Measurements from ENCODE around the gene COLQ. TPM values are rescaled to one million over a fixed set of nuclear protein-coding genes. Genes with fewer than 3 reads are reported as not detected.

The COLQ gene
- total RNA-seq, 2 experiments from 2014 or later: 3.3 to 4.3 TPM

DNA sequence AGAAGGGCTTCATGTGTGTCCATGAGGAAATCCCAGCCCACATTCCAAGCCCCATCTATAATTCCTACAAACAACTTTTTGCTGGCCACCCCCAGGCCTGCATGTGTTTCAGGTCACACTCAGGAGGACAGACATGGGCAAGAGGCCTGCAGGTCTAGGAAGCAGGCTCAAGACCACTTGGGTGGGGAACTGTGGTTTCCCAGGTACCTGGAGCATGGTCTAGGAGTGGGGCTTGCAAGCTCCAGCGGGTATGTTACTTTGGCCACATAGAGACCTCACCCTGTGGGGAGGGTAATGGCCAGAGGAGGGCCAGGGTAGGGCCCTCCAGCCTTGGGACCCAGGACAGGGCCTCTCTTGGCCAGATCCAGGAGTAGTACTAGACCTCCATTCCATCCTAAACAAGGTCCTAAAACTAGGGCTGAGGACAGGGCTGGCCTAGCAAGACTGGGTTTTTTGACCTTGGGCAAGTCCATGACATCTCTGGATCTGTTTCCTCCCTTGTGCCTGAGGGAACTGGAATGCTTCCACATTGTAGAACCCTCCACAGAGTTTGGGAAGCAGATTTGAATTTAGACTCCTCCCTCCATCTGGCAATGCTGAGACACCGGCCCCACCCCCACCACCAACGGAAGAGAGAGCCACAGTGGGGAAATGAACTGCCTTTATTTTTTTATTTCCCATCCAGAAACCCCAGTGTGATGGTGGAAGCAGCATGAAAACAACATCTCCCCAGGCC, 71.8 kb downstream of the COLQ start:
- CTCF ChIA-PET: interaction anchor here (1.6 kb wide), 1 partner anchor 19 kb away, joined by 3 read pairs; no protein-coding TSS in a partner anchor
- peaks cover 2% of the 10 kb centered on the region for H3K4me1 Mint-ChIP-seq

GRCh38 chr3:15443826-15444524, 77.5 kb downstream of the COLQ start:
- Mint-ChIP-seq H3K27me3 (no peaks in the 10 kb centered on the region), H3K4me1 (peaks cover 21% of the 10 kb centered on the region), H3K27ac (no peak overlapping the region), H3K9me3 (no peaks in the 10 kb centered on the region), H3K36me3 (ENCODE audit: low read depth) (peaks cover 55% of the 10 kb centered on the region), H3K4me3 (no peak overlapping the region)
- DNase-seq: no peak
- ChIA-PET POLR2A (interaction anchor here (0.8 kb wide), 1 partner anchor 850 kb away, joined by 3 read pairs; no protein-coding TSS in a partner anchor), CTCF (interaction anchor here (0.8 to 1.0 kb wide), 2 partner anchors 14 to 186 kb away, joined by 5 read pairs; no protein-coding TSS in a partner anchor)

More for the DNA sequence above, 71.8 kb downstream of the COLQ start:
- H3K36me3 Mint-ChIP-seq (ENCODE audit: low read depth): peaks cover 12% of the 10 kb centered on the region
- H3K4me3 Mint-ChIP-seq: no peak overlapping the region
- H3K27me3 Mint-ChIP-seq: no peaks in the 10 kb centered on the region
- DNase-seq: no peak
- POLR2A ChIA-PET: no interaction called here
- no peak overlapping the region for H3K27ac Mint-ChIP-seq
- H3K9me3 Mint-ChIP-seq: no peaks in the 10 kb centered on the region

GRCh38 chr3:15440891-15441290, 80.6 kb downstream of the COLQ start:
- Mint-ChIP-seq H3K36me3 (ENCODE audit: low read depth) (peaks cover 84% of the 10 kb centered on the region), H3K4me3 (no peak overlapping the region), H3K9me3 (no peaks in the 10 kb centered on the region), H3K27ac (no peak overlapping the region), H3K4me1 (peaks cover 23% of the 10 kb centered on the region), H3K27me3 (no peaks in the 10 kb centered on the region)
- no peak for DNase-seq
- ChIA-PET CTCF (interaction anchor here (1.4 kb wide), 1 partner anchor 10 kb away, joined by 3 read pairs; no protein-coding TSS in a partner anchor), POLR2A (no interaction called here)

- no peaks in the 10 kb centered on the region for H3K9me3 Mint-ChIP-seq
- H3K27me3 Mint-ChIP-seq: no peaks in the 10 kb centered on the region
- H3K4me3 Mint-ChIP-seq: no peak overlapping the region
- no peak overlapping the region for H3K27ac Mint-ChIP-seq
- peaks cover 84% of the 10 kb centered on the region for H3K36me3 Mint-ChIP-seq (ENCODE audit: low read depth)
- H3K4me1 Mint-ChIP-seq: peaks cover 23% of the 10 kb centered on the region
- ChIA-PET CTCF (interaction anchor here (1.0 to 1.2 kb wide), 2 partner anchors 9 to 13 kb away, joined by 4 to 6 read pairs; no protein-coding TSS in a partner anchor), POLR2A (no interaction called here)
- no peak for DNase-seq
Measured at GRCh38 chr3:15439476-15439875, 82.0 kb downstream of the COLQ start.

- no peak overlapping the region for H3K4me3 Mint-ChIP-seq
- no peak overlapping the region for H3K27ac Mint-ChIP-seq
- ChIA-PET CTCF (interaction anchor here (1.0 to 1.2 kb wide), 2 partner anchors 8 to 13 kb away, joined by 4 to 6 read pairs; no protein-coding TSS in a partner anchor), POLR2A (no interaction called here)
- H3K27me3 Mint-ChIP-seq: no peaks in the 10 kb centered on the region
- peaks cover 88% of the 10 kb centered on the region for H3K36me3 Mint-ChIP-seq (ENCODE audit: low read depth)
- H3K4me1 Mint-ChIP-seq: peaks cover 23% of the 10 kb centered on the region
- no peak for DNase-seq
- H3K9me3 Mint-ChIP-seq: no peaks in the 10 kb centered on the region
Measured at GRCh38 chr3:15438983-15439382, 82.5 kb downstream of the COLQ start.

DNA sequence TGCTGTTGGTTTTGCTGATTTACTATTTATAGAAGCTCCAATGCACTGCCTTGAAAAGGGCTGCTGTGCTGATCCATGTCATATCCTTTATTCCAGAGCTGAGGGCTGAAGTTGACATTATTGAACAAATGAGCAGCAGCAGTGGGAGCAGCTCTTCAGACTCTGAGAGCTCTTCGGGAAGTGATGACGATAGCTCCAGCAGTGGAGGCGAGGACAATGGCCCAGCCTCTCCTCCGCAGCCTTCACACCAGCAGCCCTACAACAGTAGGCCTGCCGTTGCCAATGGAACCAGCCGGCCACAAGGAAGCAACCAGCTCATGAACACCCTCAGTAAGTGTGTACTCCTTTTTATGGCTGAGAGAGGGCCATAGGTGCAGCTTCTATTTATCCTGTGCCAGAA, 85.3 kb downstream of the COLQ start:
- DNase-seq: no peak
- ChIA-PET POLR2A (no interaction called here), CTCF (interaction anchor here (1.3 kb wide), 1 partner anchor 26 kb away, joined by 4 read pairs; no protein-coding TSS in a partner anchor)
- peaks cover 79% of the 10 kb centered on the region for H3K36me3 Mint-ChIP-seq (ENCODE audit: low read depth)
- H3K4me3 Mint-ChIP-seq: no peak overlapping the region
- no peaks in the 10 kb centered on the region for H3K9me3 Mint-ChIP-seq
- peaks cover 33% of the 10 kb centered on the region for H3K4me1 Mint-ChIP-seq
- H3K27ac Mint-ChIP-seq: peak overlapping the region; percentile 69
- no peaks in the 10 kb centered on the region for H3K27me3 Mint-ChIP-seq

DNA sequence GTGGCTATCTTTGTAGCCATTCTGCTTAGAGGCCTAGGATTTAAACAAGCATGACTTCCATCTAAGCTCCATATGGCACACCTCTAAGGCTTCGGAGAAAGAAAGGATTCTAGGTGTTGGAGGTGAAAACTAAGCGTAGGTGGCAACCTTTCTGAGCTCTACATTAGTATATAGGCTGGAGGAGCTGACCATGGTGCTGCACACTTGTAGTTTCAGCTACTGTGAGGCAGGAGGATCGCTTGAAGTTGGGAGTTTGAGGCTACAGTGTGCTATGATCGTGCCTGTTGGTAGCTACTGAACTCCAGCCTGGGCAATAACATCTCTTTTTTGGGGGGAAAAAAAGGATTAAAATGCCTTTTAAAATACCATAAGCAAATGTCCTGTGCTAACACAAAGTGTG, 86.8 kb downstream of the COLQ start:
- POLR2A ChIA-PET: no interaction called here
- Mint-ChIP-seq H3K4me3 (no peak overlapping the region), H3K4me1 (peaks cover 32% of the 10 kb centered on the region), H3K36me3 (ENCODE audit: low read depth) (peaks cover 71% of the 10 kb centered on the region), H3K27me3 (no peaks in the 10 kb centered on the region), H3K27ac (no peak overlapping the region), H3K9me3 (no peaks in the 10 kb centered on the region)
- DNase-seq: no peak
- CTCF ChIA-PET: interaction anchor here (1.0 to 1.8 kb wide), 3 partner anchors 10 to 13 kb away, joined by 3 to 5 read pairs (median 3); no protein-coding TSS in a partner anchor

- no peak overlapping the region for H3K4me3 Mint-ChIP-seq
- DNase-seq: no peak
- ChIA-PET CTCF (interaction anchor here (0.9 to 1.8 kb wide), 3 partner anchors 9 to 181 kb away, joined by 3 to 5 read pairs (median 4); no protein-coding TSS in a partner anchor), POLR2A (no interaction called here)
- no peak overlapping the region for H3K27ac Mint-ChIP-seq
- H3K36me3 Mint-ChIP-seq (ENCODE audit: low read depth): peaks cover 68% of the 10 kb centered on the region
- no peaks in the 10 kb centered on the region for H3K9me3 Mint-ChIP-seq
- H3K4me1 Mint-ChIP-seq: peaks cover 33% of the 10 kb centered on the region
- H3K27me3 Mint-ChIP-seq: no peaks in the 10 kb centered on the region
Measured at GRCh38 chr3:15433531-15433930, 88.0 kb downstream of the COLQ start.

DNA sequence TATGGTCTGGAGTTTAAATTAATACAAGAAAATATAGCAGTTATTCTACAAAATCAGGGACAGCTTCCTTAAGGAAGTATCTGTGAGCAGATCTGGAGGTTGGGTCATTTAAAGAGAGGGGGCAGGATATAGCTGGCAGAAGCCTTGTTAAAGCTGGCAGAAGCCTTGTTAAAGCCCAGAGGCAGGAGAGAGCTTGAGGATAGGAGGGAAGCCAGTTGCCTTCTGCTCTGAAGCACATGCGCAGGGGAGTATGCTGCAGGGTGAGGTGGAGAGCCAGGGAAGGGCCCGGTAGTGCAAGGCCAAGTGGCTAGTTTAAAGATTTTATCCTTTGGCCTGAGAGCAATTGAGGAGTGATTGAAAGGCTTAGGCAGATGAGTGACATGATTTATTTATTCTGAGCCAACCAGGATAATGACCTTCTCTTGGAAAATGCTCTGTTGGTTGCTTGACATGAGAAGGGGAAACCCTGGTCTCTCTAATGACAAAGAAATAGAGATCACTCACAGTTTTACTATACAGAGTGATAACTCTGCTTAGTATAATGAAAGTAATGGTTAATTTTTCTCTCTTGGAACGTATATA, 90.2 kb downstream of the COLQ start:
- Mint-ChIP-seq H3K27me3 (no peaks in the 10 kb centered on the region), H3K4me1 (peaks cover 43% of the 10 kb centered on the region), H3K27ac (no peak overlapping the region), H3K36me3 (ENCODE audit: low read depth) (peaks cover 60% of the 10 kb centered on the region), H3K9me3 (no peaks in the 10 kb centered on the region), H3K4me3 (no peak overlapping the region)
- CTCF ChIA-PET: interaction anchor here (0.6 to 1.6 kb wide), 8 partner anchors 8 to 228 kb away, joined by 3 to 8 read pairs (median 3); partner anchors contain the start of gene CAPN7
- POLR2A ChIA-PET: no interaction called here
- no peak for DNase-seq

DNA sequence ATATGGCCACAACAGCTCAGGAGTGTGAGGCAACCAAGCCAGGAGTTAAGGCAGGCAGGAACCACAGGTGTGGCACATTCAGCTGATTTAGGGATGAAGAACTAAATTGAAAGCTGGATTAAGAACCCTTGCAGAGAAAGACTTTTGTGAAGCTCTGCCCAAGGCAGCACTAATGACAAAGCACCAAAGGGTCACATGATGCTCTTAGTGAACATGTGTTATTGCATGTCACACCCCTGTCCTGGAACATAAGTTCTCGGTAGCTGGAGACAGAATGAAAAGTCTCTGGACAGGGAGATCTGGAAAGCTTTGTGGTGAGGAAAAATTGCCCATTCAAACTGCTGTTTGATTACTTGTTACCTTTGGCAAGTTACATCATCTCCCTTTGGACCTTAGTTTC, 90.9 kb downstream of the COLQ start:
- Mint-ChIP-seq H3K27ac (no peak overlapping the region), H3K4me1 (peaks cover 50% of the 10 kb centered on the region), H3K27me3 (no peaks in the 10 kb centered on the region), H3K9me3 (no peaks in the 10 kb centered on the region), H3K36me3 (ENCODE audit: low read depth) (peaks cover 63% of the 10 kb centered on the region), H3K4me3 (no peak overlapping the region)
- ChIA-PET POLR2A (interaction anchor here (0.6 to 1.0 kb wide), 2 partner anchors 204 to 431 kb away, joined by 3 to 5 read pairs; no protein-coding TSS in a partner anchor), CTCF (interaction anchor here (0.6 to 1.6 kb wide), 8 partner anchors 9 to 663 kb away, joined by 3 to 8 read pairs (median 3); no protein-coding TSS in a partner anchor)
- DNase-seq: no peak

GRCh38 chr3:15429080-15429479, 92.4 kb downstream of the COLQ start:
- ChIA-PET CTCF (interaction anchor here (0.7 to 1.1 kb wide), 2 partner anchors 15 to 22 kb away, joined by 5 read pairs; no protein-coding TSS in a partner anchor), POLR2A (no interaction called here)
- H3K27me3 Mint-ChIP-seq: no peaks in the 10 kb centered on the region
- H3K4me1 Mint-ChIP-seq: peaks cover 56% of the 10 kb centered on the region
- H3K4me3 Mint-ChIP-seq: peak overlapping the region; percentile 89
- H3K9me3 Mint-ChIP-seq: no peaks in the 10 kb centered on the region
- DNase-seq: no peak
- peaks cover 61% of the 10 kb centered on the region for H3K36me3 Mint-ChIP-seq (ENCODE audit: low read depth)
- no peak overlapping the region for H3K27ac Mint-ChIP-seq

DNA sequence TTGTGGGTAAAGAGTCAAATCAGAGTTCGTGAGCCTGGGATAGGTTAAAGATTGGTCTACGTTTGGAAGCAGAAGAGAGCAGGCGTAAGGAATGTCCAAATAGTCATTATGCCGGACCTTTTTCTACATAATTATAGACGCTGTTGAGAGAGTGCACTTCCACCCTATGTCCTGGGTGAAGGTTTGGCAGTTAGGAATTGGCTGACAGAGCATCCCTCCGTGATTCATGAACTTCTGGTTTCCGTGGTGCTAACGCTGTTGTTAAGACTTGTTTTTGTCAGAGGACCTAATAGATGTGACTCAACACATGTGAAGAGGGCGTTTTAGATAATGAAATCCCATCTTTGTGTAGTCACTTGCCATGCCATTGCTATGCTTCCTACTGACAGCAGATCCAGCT, 93.0 kb downstream of the COLQ start:
- no peaks in the 10 kb centered on the region for H3K27me3 Mint-ChIP-seq
- ChIA-PET POLR2A (no interaction called here), CTCF (no interaction called here)
- no peak for DNase-seq
- H3K9me3 Mint-ChIP-seq: no peaks in the 10 kb centered on the region
- peaks cover 56% of the 10 kb centered on the region for H3K4me1 Mint-ChIP-seq
- peak overlapping the region; percentile 89 for H3K4me3 Mint-ChIP-seq
- peak overlapping the region; percentile 90 for H3K27ac Mint-ChIP-seq
- peaks cover 57% of the 10 kb centered on the region for H3K36me3 Mint-ChIP-seq (ENCODE audit: low read depth)
